ENCODE results near the gene TMEM214. TPM values are rescaled to one million over a fixed set of nuclear protein-coding genes. Genes with fewer than 3 reads are reported as not detected.

TMEM214 gene
- 53.8 and 57.7 TPM in 2 replicates for total RNA-seq (2014; rRNA removed; shearing (Covaris generic))

GRCh38 chr2:27032495-27033252 is at the start of gene TMEM214:
TSS of gene TMEM214 (plus strand) at chr2:27032965. CDS start at chr2:27033016, 51 bp downstream.
- peak; percentile 65 for DNase-seq (ENCODE audit: low spot score)

- no peak for DNase-seq (ENCODE audit: low spot score)
Measured at GRCh38 chr2:26983746-26984145, 49.0 kb upstream of the TMEM214 start.

- no peak for DNase-seq (ENCODE audit: low spot score)
Measured at GRCh38 chr2:26985807-26986206, 47.0 kb upstream of the TMEM214 start.

GRCh38 chr2:26986576-26986975 is 46.2 kb upstream of the TMEM214 start:
- DNase-seq (ENCODE audit: low spot score) = peak; percentile 51

GRCh38 chr2:26988058-26988860 is 44.5 kb upstream of the TMEM214 start:
- DNase-seq (ENCODE audit: low spot score) = peak; percentile 68

GRCh38 chr2:26989156-26989555 is 43.6 kb upstream of the TMEM214 start:
- DNase-seq (ENCODE audit: low spot score) = no peak

GRCh38 chr2:26991717-26992116 is 41.0 kb upstream of the TMEM214 start:
- no peak for DNase-seq (ENCODE audit: low spot score)

GRCh38 chr2:26993768-26994167 is 39.0 kb upstream of the TMEM214 start:
- DNase-seq (ENCODE audit: low spot score) = no peak

GRCh38 chr2:26994983-26995382 is 37.8 kb upstream of the TMEM214 start:
- DNase-seq (ENCODE audit: low spot score) = no peak

GRCh38 chr2:26997394-26997793 is 35.4 kb upstream of the TMEM214 start:
- DNase-seq (ENCODE audit: low spot score) = no peak

GRCh38 chr2:26998323-26998722 is 34.4 kb upstream of the TMEM214 start:
- DNase-seq (ENCODE audit: low spot score) = no peak

- DNase-seq (ENCODE audit: low spot score) = no peak
Measured at GRCh38 chr2:27000228-27000627, 32.5 kb upstream of the TMEM214 start.

GRCh38 chr2:27000995-27001394 is 31.8 kb upstream of the TMEM214 start:
- DNase-seq (ENCODE audit: low spot score) = no peak

- DNase-seq (ENCODE audit: low spot score) = peak; percentile 46
Measured at GRCh38 chr2:27001950-27002349, 30.8 kb upstream of the TMEM214 start.

GRCh38 chr2:27003007-27003406 is 29.8 kb upstream of the TMEM214 start:
- DNase-seq (ENCODE audit: low spot score) = no peak

- DNase-seq (ENCODE audit: low spot score) = peak; percentile 62
Measured at GRCh38 chr2:27003857-27004256, 28.9 kb upstream of the TMEM214 start.

GRCh38 chr2:27006602-27007415 is 26.0 kb upstream of the TMEM214 start:
- DNase-seq (ENCODE audit: low spot score) = no peak

GRCh38 chr2:27007416-27008374 is 25.1 kb upstream of the TMEM214 start:
- no peak for DNase-seq (ENCODE audit: low spot score)

- no peak for DNase-seq (ENCODE audit: low spot score)
Measured at GRCh38 chr2:27008678-27009077, 24.1 kb upstream of the TMEM214 start.

GRCh38 chr2:27009083-27009482 is 23.7 kb upstream of the TMEM214 start:
- DNase-seq (ENCODE audit: low spot score) = no peak

GRCh38 chr2:27009716-27010115 is 23.0 kb upstream of the TMEM214 start:
- DNase-seq (ENCODE audit: low spot score) = no peak

Data from A172 (cell line).